SU-DHL-6 (cell line): ENCODE results near the gene SDK2.

Experiments
- H2AFZ ChIP-seq: fragments of 200-600 bp; sonication (generic); 2 replicates; pipeline ENCODE4 v1.6.1; 2014; ENCODE audit warnings: low read depth, mild to moderate bottlenecking, moderate library complexity, mixed read lengths, antibody characterized with exemption, low read length; ENCODE audit not compliant: severe bottlenecking
- H3F3A ChIP-seq: fragments of 200-600 bp; shearing (Covaris generic); 2 replicates; pipeline ENCODE4 v1.6.0; 2016; ENCODE audit warnings: antibody characterized with exemption, mild to moderate bottlenecking; ENCODE audit not compliant: insufficient read depth
- H3K27ac ChIP-seq: fragments of 200-600 bp; sonication (generic); 2 replicates; pipeline ENCODE4 v1.5.1; 2016; ENCODE audit warnings: low read depth, mild to moderate bottlenecking, low read length, moderate library complexity, mixed read lengths
- H3K27me3 ChIP-seq: fragments of 200-600 bp; sonication (generic), shearing (Covaris generic); 2 replicates; pipeline ENCODE4 v1.6.0; 2014; ENCODE audit warnings: mild to moderate bottlenecking, low read length
- H3K36me3 ChIP-seq: fragments of 200-600 bp; sonication (generic); 2 replicates; pipeline ENCODE4 v1.6.1; 2014; ENCODE audit warnings: mild to moderate bottlenecking, low read length, mixed read lengths
- H3K4me2 ChIP-seq: fragments of 300-600, 200-600 bp; shearing (Covaris generic), sonication (generic); 2 replicates; pipeline ENCODE4 v1.6.0; 2014; ENCODE audit warnings: low read length, low read depth, mild to moderate bottlenecking; ENCODE audit not compliant: poor library complexity, severe bottlenecking
- H3K4me3 ChIP-seq: fragments of 200-600 bp; sonication (generic); 2 replicates; pipeline ENCODE4 v1.5.1; 2014; ENCODE audit warnings: antibody characterized with exemption, low read length, mild to moderate bottlenecking, mixed read lengths; ENCODE audit not compliant: insufficient read depth, poor library complexity, severe bottlenecking
- H3K79me2 ChIP-seq: fragments of 200-600 bp; sonication (generic); 2 replicates; pipeline ENCODE4 v1.6.1; 2014; ENCODE audit warnings: mild to moderate bottlenecking, low read length, moderate library complexity; ENCODE audit not compliant: insufficient read depth
- H3K9ac ChIP-seq: fragments of 200-600 bp; sonication (generic); 2 replicates; pipeline ENCODE4 v1.7.0; 2014; ENCODE audit warnings: mild to moderate bottlenecking, low read length
- H3K9me2 ChIP-seq: fragments of 200-600 bp; sonication (generic); replicated peaks from 2 replicates; pipeline ENCODE4 v1.6.1; 2014; ENCODE audit warnings: low read length; ENCODE audit not compliant: insufficient read depth
- H3K9me3 ChIP-seq: fragments of 200-600 bp; sonication (generic); 2 replicates; pipeline ENCODE4 v1.6.1; 2014; ENCODE audit warnings: low read length, mixed read lengths; ENCODE audit not compliant: insufficient read depth
- H4K20me1 ChIP-seq: fragments of 200-600 bp; sonication (generic); 2 replicates; pipeline ENCODE4 v1.6.1; 2014; ENCODE audit warnings: low read depth, mild to moderate bottlenecking, antibody characterized with exemption, low read length, moderate library complexity, mixed read lengths
- CTCF ChIP-seq: fragments of 200-600 bp; sonication (generic); IDR thresholded peaks from one replicate; pipeline ENCODE4 v1.5.1; 2017; ENCODE audit warnings: antibody characterized with exemption, mild to moderate bottlenecking, low read length, moderate library complexity; ENCODE audit not compliant: insufficient read depth, poor library complexity, severe bottlenecking
- EZH2phosphoT487 ChIP-seq: fragments of 200-600 bp; sonication (generic), shearing (Covaris generic); conservative IDR thresholded peaks from 2 replicates; pipeline ENCODE4 v1.6.1; 2018; ENCODE audit warnings: mild to moderate bottlenecking, antibody characterized with exemption, low read length, moderate library complexity, mixed read lengths

Gene SDK2

DNA sequence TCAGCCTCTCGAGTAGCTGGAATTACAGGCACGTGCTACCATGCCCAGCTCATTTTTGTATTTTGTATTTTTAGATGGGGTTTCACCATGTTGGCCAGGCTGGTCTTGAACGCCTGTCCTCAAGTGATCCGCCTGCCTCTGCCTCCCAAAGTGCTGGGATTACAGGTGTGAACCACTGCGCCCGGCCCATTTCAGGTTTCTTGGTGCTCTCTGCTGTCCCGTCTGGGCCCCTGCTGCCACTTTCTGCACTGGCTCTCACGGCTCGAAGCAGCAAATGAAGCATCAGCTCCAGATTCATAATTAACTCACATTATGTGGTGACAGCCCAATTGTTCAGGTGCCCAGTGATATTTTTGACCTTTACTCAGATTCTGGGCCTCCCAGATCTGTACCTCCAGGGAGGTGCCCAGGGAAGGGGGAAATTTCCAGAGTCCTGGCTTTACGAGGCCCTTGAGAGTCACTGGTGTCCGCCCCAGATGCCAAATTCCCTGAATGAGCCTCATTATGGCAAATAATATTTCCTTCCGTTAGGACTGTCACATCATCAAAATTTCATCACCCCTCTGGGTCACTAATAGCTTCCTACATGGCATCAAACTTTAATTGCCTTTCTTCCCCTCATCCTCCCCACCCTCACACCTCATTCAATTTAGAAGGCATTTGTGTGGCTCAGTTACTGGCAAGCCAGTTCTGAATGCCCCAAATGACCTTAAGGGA, 9.0 kb downstream of the SDK2 start:
- H2AFZ ChIP-seq, result no peak overlapping the region
- no peaks in the 10 kb centered on the region for H4K20me1 ChIP-seq
- no peak overlapping the region for H3K4me2 ChIP-seq
- no peak overlapping the region for H3K27ac ChIP-seq
- no peaks in the 10 kb centered on the region for H3F3A ChIP-seq
- no peak overlapping the region for H3K4me3 ChIP-seq
- no peaks in the 10 kb centered on the region for H3K9me2 ChIP-seq
- H3K79me2 ChIP-seq, result no peaks in the 10 kb centered on the region
- no peak for TF ChIP-seq EZH2phosphoT487
- TF ChIP-seq CTCF, result no peak
- no peaks in the 10 kb centered on the region for H3K9me3 ChIP-seq
- H3K36me3 ChIP-seq, result no peaks in the 10 kb centered on the region
- no peak overlapping the region for H3K9ac ChIP-seq
- H3K27me3 ChIP-seq, result no peaks in the 10 kb centered on the region

GRCh38 chr17:73634629-73635028, 9.6 kb downstream of the SDK2 start:
- H3K4me2 ChIP-seq, result no peak overlapping the region
- no peaks in the 10 kb centered on the region for H3K27me3 ChIP-seq
- no peak overlapping the region for H2AFZ ChIP-seq

DNA sequence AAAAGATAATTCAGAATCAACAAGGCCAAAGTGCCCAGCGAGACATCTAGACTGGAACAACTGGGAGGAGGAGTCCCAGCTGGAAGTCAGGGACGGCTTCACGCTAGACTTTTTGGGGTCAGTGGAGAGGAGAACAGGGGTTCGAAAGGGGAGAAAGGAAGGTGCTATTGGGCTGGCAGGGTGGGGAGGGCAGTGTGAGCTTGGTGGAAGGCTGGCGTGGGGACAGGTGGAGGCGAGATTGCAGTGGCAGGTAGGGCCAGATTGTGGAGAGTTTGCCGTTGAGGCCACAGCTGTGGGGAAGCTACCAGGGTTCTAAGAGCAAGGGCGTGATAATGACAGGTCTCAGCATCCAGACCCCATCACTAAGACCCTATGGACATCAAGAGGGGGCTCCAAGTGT, 10.5 kb downstream of the SDK2 start:
- no peaks in the 10 kb centered on the region for H3K9me2 ChIP-seq
- no peak overlapping the region for H2AFZ ChIP-seq
- H3K79me2 ChIP-seq, result no peaks in the 10 kb centered on the region
- H3K4me2 ChIP-seq, result no peak overlapping the region
- H3K9ac ChIP-seq, result no peak overlapping the region
- H3K9me3 ChIP-seq, result no peaks in the 10 kb centered on the region
- H3F3A ChIP-seq, result no peaks in the 10 kb centered on the region
- no peaks in the 10 kb centered on the region for H3K27me3 ChIP-seq
- H3K27ac ChIP-seq, result no peak overlapping the region
- no peaks in the 10 kb centered on the region for H3K36me3 ChIP-seq
- H3K4me3 ChIP-seq, result no peak overlapping the region
- TF ChIP-seq EZH2phosphoT487, result no peak
- TF ChIP-seq CTCF, result no peak
- H4K20me1 ChIP-seq, result no peaks in the 10 kb centered on the region

More at GRCh38 chr17:73634629-73635028, 9.6 kb downstream of the SDK2 start:
- Histone ChIP-seq H3K9me3 (no peaks in the 10 kb centered on the region), H3K4me3 (no peak overlapping the region), H3K36me3 (no peaks in the 10 kb centered on the region), H3K27ac (no peak overlapping the region), H4K20me1 (no peaks in the 10 kb centered on the region), H3F3A (no peaks in the 10 kb centered on the region), H3K9me2 (no peaks in the 10 kb centered on the region), H3K79me2 (no peaks in the 10 kb centered on the region), H3K9ac (no peak overlapping the region)
- TF ChIP-seq EZH2phosphoT487 (no peak), CTCF (no peak)
